HG03097 (cell line): Measurements from ENCODE around the gene ELF5.

Source experiments
- ATAC-seq: cut with Tn5 transposase; IDR thresholded peaks from one replicate; pipeline ENCODE4 v1.9.1; 2021; ENCODE audit not compliant: unreplicated experiment, low FRiP score

The ELF5 gene

GRCh38 chr11:34459507-34460162 is 54.0 kb downstream of the ELF5 start:
- no peak for ATAC-seq

GRCh38 chr11:34458525-34458924 is 55.1 kb downstream of the ELF5 start:
- no peak for ATAC-seq

- no peak for ATAC-seq
These were observed 56.0 kb downstream of the ELF5 start for GRCh38 chr11:34457607-34458006.

- ATAC-seq = no peak
These were observed 59.1 kb downstream of the ELF5 start for GRCh38 chr11:34454308-34455032.

- no peak for ATAC-seq
These were observed 62.5 kb downstream of the ELF5 start for GRCh38 chr11:34451053-34451452.

GRCh38 chr11:34449013-34449412 is 64.6 kb downstream of the ELF5 start:
- ATAC-seq = no peak

GRCh38 chr11:34448223-34448994 is 65.2 kb downstream of the ELF5 start:
- ATAC-seq = no peak

GRCh38 chr11:34447044-34447443 is 66.5 kb downstream of the ELF5 start:
- no peak for ATAC-seq

GRCh38 chr11:34446386-34446785 is 67.2 kb downstream of the ELF5 start:
- ATAC-seq = no peak

- no peak for ATAC-seq
These were observed 67.6 kb downstream of the ELF5 start for GRCh38 chr11:34445956-34446355.

GRCh38 chr11:34444428-34444827 is 69.2 kb downstream of the ELF5 start:
- no peak for ATAC-seq

GRCh38 chr11:34443136-34443535 is 70.5 kb downstream of the ELF5 start:
- no peak for ATAC-seq

- ATAC-seq = no peak
These were observed 71.8 kb downstream of the ELF5 start for GRCh38 chr11:34441814-34442213.

GRCh38 chr11:34439610-34440198 is 73.9 kb downstream of the ELF5 start:
- no peak for ATAC-seq

- ATAC-seq = peak; percentile 99
These were observed 74.8 kb downstream of the ELF5 start, which contains the start of gene CAT for GRCh38 chr11:34438529-34439507. Gene CAT, plus strand, starts transcription at chr11:34438934. Its CDS starts 80 bp downstream, at chr11:34439014.

- ATAC-seq = no peak
These were observed 76.1 kb downstream of the ELF5 start for GRCh38 chr11:34437224-34438125.

GRCh38 chr11:34433899-34434298 is 79.7 kb downstream of the ELF5 start:
- ATAC-seq = no peak

GRCh38 chr11:34432822-34433221 is 80.8 kb downstream of the ELF5 start:
- no peak for ATAC-seq

GRCh38 chr11:34431979-34432378 is 81.6 kb downstream of the ELF5 start:
- ATAC-seq = no peak
